HG02840 (cell line): ENCODE results near the gene ADARB2.
"Not testable (repeated sequence)": the region's sequence is repeated elsewhere in the genome, so short reads cannot be mapped to it uniquely, and the experiment has no call there.

ENCODE experiments used
- ATAC-seq: cut with Tn5 transposase; IDR thresholded peaks from one replicate; pipeline ENCODE4 v1.9.1; 2021; ENCODE audit warnings: mild to moderate bottlenecking, moderate library complexity, moderate number of reproducible peaks; ENCODE audit not compliant: unreplicated experiment, low FRiP score

Gene ADARB2

DNA sequence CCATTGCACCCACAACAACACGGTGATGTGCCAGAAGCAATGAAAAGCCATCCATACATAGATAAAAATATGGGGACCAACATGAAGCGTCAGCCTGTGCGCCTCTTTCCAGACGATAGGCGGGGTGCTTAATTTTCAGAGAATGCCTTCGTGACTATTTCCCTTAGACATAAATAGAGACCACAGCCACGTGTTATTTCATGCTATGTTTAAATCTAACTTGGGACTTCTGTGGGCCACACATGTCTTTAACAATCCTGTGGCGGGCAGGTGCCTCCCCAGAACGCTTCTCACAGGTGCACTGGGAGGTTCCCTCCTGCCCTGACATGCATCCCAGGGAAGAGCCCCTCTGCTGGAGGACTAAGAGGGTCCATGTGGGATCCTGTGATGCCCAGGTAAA lies 259.7 kb downstream of the ADARB2 start:
- no peak for ATAC-seq

DNA sequence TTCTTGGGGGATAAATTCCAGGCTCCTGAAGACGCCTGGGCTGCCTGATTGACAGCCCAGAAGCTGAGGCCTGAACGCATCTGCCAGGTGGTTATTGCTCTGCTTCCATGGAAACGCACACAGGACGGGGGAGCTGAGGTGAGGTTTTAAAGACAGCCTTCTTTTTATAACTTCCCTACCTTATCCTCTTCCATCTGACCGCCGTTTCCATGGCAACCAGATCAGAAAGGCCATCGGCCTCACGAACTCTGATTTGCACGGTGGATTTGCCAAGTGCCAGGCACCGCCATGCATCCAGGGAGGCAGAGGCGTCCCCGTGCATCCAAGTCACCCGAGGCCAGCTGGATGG lies 260.9 kb downstream of the ADARB2 start:
- ATAC-seq: no peak

DNA sequence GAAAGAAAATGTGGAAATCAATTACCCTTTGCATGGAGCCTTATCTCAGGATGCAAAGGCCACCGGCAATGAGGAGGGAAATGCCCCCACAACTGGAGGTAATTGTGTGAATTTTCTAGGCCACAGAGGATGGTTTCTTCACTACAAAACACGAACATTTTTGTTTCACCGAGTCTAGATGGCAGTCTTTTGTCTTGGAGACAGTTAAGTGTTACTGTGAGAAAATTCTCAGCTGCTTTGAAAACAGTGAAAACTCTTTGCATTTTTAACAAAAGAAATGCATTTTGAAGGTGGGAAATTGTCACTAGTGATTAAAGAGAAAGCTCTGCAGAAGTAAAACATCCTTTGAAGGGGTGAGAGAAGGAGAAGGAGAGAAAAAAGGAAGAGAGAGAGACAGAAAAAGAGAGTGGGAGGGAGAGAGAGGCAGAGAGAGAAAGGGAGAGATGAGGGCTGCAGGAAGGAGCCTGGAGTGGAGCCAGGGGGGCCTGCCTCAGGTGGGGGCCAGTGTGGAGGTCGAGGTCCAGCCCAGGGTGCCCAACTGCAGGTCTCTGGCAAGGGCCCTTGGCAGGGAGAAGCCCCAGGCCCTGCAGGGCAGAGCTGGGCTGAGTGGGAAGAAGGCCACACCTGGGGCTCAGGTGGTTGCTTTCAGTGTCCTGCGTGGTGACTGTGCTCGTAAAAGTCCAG lies 261.4 kb downstream of the ADARB2 start:
- no peak for ATAC-seq

DNA sequence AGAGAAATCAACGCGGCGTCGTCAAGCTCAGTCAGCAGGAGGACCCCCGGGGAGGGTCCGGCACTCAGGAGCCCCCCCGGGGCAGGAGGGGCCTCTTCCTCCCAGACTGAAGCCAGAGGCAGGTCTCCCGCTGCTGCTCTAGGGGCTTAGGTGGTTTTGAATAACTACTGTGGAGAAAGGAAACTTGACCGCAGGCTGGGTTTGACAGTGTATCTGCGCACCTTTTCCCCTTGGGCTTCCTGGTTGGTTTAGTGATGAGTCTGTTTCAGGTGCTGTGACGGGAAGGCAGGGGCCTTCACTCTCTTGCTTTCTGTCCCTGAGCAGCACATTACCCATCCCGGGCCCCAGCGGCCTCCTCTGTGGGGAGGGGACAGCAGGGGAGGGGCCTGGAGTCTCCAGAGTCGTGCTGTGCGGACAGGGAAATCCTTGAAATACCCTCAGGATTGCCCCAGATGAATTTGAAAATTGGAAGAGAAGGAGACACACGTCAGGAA lies 262.2 kb downstream of the ADARB2 start:
- ATAC-seq: no peak

DNA sequence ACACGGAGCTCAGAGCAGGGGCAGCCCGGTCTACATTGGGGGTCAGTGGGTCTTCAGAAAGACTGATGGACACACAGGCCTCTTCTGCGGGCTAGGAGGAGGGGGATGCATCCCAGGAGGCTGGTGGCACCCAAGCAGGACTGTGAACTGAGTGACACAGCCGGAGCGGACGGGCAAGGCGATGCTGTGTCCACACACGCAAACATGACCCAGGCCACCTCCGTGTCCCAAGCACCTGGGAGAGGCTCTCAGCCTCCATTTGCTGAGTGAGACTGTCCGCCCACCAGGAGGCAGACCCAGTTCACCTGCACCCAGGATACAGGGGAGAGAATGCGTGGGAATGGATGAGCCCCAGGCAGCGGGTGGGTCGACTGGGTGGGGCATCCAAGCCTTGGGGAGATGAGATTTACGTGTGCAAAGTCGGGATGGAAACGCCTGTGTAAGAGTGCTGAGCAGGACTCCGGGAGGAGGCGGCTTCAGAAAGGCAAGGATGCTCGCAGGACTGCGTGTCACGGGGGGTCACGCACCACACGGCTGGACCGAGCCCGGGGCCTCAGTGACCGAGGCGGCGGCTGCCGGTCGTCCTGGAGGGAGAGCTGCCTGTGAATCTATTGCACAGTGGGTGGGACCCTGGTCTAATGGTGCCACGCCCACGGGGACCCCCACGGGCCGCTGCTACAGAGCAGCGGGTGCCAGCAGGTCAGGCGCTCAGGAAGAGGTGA lies 262.8 kb downstream of the ADARB2 start:
- ATAC-seq: no peak

DNA sequence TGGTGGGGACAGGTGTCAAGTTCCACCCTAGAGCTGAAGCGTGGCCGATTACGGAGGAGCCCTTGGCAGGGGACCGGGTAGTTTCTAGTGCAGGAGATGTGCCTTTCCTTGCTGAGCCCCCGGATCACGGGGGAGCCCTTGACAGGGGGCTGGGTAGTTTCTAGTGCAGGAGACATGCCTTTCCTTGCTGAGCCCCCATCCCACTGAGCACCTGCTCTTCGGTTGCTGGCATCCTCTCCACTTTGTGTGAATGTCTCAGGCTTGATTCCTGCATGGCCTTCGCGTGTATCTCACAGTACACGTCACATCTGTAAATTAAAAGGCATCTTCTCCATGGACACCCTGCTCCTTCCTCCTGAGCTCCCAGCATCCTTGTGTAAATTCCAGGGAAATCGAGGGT lies 263.5 kb downstream of the ADARB2 start:
- ATAC-seq: no peak

DNA sequence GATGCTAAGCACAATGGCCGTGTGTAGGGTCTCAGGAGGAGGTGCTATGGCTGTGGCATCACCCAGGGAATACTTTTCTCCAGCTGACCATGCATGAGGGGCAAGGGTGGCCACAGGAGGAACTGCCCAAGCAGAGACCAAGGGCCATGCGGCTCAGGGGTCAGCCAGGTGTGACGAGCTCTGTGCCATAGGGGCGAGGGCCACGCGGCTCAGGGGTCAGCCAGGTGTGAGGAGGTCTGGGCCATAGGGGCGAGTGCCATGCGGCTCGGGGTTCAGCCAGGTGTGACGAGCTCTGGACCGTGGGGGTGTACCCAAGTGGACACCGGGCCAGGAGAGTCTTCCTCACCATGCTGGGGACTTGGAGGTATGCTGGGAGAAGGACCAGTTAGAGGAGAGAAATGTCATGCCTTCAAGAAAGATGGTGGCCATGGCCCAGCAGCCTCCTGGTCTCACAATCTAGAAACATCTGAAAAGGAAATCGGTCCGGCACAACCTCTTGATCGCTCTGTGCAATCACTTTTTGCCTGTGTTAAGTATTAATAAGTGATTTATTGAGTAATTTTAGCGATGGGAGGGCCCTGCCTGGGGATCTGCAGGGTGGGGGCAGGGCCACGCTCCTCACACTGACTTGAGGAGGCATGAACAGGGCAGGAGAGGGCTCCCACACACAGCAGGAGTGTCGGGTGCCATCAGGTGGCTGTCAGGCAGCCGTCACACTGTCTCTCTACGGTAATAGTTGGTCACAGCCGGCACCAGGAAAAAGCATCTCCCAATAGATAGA lies 265.0 kb downstream of the ADARB2 start:
- ATAC-seq: no peak

DNA sequence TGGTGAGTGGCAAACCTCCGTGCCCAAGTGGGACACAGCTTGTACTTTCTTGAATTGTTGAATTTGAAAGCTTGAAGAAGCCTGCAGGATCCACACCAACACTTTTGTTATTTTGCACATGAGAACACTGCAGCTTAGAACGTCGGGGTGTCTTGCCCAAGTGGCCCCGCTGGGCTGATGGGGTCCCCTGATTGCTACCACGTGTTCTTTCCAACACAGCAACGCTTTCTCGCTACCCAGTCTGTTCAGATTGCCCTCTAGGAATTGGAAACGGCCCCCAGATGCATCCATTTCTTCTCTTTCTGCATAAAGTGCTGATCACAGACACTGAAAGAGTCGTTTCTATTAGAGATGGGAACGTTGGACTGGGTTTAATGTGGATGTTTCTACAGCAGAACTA lies 268.5 kb downstream of the ADARB2 start:
- no peak for ATAC-seq

DNA sequence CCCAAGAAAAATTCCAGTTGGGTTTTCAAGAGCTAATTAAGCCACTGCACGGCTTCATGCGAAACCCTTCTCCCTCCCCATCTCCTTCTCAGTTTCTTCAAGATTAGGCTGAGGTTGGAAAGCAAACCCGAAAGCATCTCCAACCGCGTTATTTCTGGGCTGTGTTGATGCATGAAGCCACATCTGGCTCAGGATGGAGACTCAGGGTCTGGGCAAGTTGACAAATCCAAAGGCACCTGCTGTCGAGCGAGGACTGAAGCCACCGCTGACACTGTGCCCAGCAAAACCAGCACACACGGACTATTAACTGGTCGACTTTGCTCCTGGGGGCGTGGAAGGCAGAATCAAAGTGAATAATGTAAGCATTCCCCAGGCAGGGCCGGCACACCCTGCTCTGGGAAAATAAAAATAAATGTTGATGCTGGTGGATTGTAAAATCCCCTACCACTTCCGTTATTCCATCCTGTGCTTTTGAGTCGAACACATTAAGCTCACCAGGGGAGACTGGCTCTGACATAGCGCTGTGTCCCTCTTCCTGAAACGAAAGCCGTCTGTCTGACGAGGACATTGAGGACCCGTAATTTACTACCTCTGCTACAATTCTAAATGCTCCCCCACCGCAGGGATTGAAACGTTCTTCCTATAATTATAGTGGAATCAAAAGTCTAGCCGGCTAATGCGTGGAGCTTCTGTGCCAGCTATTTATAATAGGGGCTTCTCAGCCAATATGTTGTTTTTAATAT lies 269.8 kb downstream of the ADARB2 start:
- ATAC-seq: no peak

DNA sequence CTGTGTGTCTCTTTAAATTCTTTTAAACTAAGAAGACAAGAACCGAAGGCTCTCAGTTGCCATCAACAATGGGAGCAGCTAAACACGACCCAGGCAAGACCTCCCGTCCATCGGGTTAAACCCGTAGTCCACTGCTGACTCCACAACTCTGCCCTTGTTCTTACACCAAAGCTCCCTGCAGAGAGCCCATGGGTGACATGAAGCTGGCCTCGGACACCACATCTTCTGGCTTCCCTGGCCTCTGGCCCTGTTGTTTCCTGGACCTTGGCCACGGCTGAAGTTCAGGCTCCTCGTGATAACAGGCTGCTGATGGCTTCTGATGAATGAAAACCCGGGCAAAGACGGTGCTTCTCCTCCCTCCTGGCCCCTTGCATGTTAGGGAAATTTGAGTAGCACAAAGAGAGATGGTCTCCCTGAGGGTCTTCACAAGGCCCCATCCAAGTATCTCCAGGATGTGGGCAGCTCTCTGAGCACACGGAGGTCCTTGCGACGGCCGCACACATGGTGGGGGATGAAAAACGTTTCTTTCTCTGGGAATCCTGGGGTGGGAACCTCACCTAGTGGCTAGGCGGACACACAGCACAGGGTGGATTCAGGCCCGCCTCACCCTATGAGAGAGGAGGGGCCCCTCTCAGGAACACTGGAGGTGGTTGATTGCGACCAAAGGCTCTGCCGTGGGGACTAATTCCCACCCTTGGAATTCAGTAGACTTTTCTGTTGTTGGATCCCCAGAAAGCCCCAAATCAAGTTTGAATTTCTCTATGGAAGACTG lies 271.1 kb downstream of the ADARB2 start:
- ATAC-seq: no peak

DNA sequence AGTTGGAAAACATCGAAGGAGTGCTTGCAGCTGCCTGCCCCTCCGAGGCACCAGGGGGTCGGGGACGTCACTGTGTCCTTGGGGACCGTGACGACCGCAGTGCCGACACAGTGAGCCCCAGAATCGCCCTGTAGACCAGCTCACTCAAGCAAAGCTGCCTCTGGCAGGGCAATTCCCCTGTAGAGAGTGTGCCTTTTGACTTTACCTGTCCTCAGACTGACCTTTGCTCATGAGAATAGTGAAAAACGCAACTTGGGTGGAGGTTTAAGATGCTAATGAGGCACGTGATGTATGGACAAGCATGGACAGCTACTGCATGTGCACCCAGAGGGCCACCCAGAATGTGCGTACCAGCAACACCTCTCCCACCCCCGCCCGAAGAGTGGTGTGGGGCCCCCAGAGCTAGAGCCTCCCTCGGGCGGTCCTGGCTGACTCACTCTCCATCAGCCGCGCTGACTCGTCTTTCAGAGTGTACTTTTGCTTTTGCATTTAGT lies 271.9 kb downstream of the ADARB2 start:
- ATAC-seq: no peak

DNA sequence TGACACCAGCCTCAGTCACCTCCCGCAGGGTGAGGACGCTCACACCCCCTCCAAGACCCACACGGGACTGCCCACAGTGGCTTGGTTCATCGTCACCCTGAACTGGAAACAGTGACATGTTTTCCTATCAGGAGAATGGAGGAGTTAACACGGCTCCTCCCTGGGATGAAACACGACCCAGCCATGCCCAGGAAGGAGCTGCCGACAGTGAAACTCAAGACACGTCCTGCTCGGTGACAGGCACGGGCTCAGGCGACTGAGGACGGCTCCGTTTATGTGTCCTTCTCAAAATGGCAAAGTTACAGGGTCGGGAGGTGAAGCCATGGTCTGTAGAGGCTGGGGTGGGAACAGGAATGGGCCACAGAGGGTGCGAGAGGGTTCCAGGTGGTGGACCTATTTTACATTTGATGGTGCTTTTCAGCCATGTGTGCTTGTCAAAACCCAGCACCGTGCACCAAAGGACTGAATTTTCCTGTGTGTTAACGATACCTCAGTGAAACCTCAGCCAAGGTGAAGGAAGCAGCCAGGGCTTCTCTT lies 272.4 kb downstream of the ADARB2 start:
- no peak for ATAC-seq

DNA sequence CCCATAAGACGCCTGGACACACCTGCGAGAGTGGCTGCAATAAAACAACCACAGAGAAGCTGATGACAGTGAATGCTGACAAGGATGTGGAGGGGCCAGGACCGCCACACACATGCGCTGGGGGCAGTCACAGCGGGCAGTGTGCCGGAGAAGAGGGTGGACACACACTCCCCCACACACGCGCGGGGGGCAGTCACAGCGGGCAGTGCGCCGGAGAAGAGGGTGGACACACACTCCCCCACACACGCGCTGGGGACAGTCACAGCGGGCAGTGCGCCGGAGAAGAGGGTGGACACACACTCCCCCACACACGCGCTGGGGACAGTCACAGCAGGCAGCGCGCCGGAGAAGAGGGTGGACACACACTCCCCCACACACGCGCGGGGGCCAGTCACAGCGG lies 273.4 kb downstream of the ADARB2 start:
- not testable (repeated sequence) for ATAC-seq

DNA sequence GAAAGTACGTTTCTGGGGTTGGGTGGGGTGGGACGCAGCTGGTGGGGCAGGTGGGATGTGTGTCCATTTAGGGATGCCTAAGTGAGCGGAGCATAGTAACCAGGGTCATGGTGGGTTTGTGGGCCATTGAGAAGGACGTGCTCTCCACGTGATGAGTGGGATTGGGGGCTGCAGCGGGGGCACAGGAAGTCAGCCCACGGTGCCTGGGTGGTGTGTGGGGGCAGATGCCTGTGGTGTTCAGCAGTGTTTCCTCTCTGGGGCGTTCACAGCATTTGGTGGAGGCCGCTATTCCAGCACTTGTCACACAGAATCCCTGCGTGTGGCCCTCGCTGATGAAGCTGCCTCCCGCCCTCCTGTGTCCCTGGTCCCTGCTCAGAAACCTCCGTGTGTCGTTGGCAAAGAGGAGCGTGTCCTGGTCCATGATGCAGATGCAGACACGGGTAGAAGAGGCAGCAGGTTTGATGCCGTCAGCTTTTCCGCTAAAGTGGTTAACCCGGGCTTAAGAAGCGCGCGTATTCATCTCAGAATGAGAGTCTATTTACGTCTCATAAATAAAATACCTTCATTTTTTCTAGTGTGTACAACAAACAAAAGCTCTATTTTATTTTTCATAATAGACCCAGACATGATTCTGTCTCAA lies 274.2 kb downstream of the ADARB2 start:
- ATAC-seq: no peak

DNA sequence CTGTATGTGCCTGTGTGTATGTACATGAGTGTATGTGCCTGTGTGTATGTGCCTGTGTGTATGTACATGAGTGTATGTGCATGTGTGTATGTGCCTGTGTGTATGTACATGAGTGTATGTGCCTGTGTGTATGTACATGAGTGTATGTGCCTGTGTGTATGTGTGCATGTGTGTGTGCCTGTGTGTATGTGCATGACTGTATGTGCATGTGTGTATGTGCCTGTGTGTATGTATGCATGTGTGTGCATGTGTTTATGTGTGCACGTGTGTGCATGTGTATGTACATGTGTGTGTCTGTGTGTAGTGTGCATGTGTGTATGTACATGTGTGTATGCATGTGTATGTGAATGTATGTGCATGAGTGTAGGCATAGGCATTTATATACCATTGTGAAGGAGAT lies 274.8 kb downstream of the ADARB2 start:
- ATAC-seq: no peak

DNA sequence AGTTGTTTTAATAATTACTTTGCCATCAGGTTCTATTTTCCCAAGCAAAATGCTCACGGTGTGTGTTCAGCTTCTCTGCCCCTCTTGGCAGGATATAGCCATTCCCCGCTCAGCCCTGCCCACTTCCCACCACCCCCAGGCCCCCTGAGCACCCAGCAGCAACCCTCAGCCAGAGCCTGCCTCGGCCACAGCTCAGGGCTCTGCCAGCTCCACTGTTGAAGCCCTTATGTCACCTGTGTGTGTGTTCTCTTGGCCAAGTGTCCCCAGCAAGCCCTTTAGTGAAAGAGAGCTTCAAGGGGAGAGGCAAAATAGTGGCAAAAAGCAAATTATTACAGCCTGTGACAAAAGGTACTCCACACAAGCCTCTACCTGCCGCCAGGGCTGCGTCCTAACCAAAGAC lies 275.3 kb downstream of the ADARB2 start:
- no peak for ATAC-seq

DNA sequence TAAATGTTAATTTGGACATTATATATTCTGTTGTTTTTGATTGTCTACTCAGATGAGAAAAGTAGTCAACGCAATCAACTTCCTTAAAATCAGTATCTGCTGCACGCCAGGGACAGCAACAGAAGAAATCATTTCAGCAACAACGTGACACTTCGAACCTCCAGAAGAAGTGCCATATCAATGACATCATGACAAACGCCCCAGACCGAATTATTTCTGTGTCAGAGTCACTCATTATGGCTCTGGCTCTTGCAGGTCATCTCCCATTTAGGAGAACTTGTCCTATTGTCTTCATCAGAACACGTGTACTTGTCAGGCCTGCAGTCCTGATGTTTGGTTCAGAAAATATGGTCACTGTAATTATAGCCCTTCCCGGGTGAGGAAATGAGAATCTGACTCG lies 276.3 kb downstream of the ADARB2 start:
- no peak for ATAC-seq

DNA sequence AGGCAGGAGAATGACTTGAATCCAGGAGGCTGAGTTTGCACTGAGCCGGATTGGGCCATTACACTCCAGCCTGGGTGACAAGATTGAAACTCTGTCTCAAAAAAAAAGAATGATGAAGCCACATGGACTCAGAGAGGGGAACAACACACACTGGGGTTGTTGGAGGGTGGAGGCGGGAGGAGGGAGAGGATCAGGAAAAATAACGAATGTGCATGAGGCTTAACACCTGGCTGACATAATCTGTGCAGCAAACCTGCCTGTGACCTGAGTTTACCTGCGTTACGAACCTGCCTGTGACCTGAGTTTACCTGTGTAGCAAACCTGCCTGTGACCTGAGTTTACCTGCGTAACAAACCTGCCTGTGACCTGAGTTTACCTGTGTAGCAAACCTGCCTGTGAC lies 277.7 kb downstream of the ADARB2 start:
- ATAC-seq: not testable (repeated sequence)

DNA sequence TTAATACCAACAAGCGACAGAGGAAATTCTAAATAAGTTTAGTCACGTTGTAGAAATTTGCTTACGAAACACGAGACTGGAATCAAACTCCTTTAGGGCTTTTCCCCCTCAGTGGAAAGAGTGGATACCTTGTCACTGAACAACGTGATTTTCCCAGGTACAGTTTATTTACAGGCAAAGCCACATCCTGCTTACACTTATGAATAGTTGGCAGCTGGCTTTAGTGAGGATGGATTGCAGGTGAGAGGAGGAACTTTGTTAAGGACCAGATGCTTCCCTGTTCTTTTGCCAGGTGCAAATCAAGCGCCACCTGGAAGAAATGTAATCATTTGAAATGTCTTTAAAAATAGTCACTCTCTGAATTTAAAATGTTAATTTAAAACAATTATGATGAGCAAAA lies 282.4 kb downstream of the ADARB2 start:
- ATAC-seq: no peak
